Measurements from ENCODE around the gene KCNJ1.

The KCNJ1 gene

GRCh38 chr11:128830290-128831173 is 36.6 kb downstream of the KCNJ1 start:
- TF ChIP-seq CTCF (IDR thresholded peaks at IDR 0.05; ENCODE audit: low read depth, low read length): no peak
- no peak for DNase-seq (ENCODE audit: extremely low read depth, low read depth)

GRCh38 chr11:128828350-128828749 is 38.7 kb downstream of the KCNJ1 start:
- DNase-seq (ENCODE audit: extremely low read depth, low read depth): no peak
- no peak for TF ChIP-seq CTCF (IDR thresholded peaks at IDR 0.05; ENCODE audit: low read depth, low read length)

- no peak for TF ChIP-seq CTCF (IDR thresholded peaks at IDR 0.05; ENCODE audit: low read depth, low read length)
- no peak for DNase-seq (ENCODE audit: extremely low read depth, low read depth)
Measured at GRCh38 chr11:128827191-128827893, 39.8 kb downstream of the KCNJ1 start.

- no peak for TF ChIP-seq CTCF (IDR thresholded peaks at IDR 0.05; ENCODE audit: low read depth, low read length)
- no peak for DNase-seq (ENCODE audit: extremely low read depth, low read depth)
Measured at GRCh38 chr11:128825050-128825784, 41.9 kb downstream of the KCNJ1 start.

- no peak for DNase-seq (ENCODE audit: extremely low read depth, low read depth)
- no peak for TF ChIP-seq CTCF (IDR thresholded peaks at IDR 0.05; ENCODE audit: low read depth, low read length)
Measured at GRCh38 chr11:128824191-128825049, 42.7 kb downstream of the KCNJ1 start.

GRCh38 chr11:128823753-128824152 is 43.3 kb downstream of the KCNJ1 start:
- no peak for TF ChIP-seq CTCF (IDR thresholded peaks at IDR 0.05; ENCODE audit: low read depth, low read length)
- no peak for DNase-seq (ENCODE audit: extremely low read depth, low read depth)

Data from AG09319 (cell line).